Eye (tissue), 1 donor: Measurements from ENCODE around the gene SLC39A11.
"Not testable (repeated sequence)": the region's sequence is repeated elsewhere in the genome, so short reads cannot be mapped to it uniquely, and the experiment has no call there.

ENCODE experiments used
- DNase-seq: peaks from one replicate; pipeline ENCODE4 v3.0.0-alpha.2; 2015

The SLC39A11 gene

GRCh38 chr17:73069841-73070240 lies 22.6 kb downstream of the SLC39A11 start:
- DNase-seq = no peak

DNA sequence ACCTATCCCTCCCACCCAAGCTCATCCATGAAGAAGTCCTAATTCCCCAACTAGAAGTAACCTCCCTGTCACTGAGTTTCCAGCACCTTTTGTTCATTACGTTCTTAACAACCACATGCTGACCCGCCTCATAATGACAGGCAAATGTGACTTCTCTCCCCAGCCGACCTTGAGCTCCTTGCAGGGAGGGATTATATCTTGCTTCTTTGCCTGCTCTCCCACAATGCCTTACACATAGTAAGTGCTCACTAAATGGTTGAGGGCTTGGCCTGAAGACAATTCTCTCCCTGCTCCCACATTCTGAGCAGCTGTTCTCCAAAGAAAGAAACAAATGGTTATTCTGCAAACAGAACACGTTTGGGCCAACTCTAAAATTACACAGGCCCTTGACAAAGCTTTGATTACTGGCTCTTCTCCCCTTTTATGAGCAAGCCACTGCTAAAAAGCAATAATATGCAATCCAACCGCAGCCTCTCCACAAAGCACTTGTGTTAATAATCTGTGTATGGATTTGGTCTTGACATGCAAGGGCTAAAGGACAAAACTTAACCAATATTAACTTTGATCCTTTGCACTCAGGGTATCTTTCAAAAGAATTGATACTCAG lies 23.2 kb downstream of the SLC39A11 start:
- DNase-seq = no peak

DNA sequence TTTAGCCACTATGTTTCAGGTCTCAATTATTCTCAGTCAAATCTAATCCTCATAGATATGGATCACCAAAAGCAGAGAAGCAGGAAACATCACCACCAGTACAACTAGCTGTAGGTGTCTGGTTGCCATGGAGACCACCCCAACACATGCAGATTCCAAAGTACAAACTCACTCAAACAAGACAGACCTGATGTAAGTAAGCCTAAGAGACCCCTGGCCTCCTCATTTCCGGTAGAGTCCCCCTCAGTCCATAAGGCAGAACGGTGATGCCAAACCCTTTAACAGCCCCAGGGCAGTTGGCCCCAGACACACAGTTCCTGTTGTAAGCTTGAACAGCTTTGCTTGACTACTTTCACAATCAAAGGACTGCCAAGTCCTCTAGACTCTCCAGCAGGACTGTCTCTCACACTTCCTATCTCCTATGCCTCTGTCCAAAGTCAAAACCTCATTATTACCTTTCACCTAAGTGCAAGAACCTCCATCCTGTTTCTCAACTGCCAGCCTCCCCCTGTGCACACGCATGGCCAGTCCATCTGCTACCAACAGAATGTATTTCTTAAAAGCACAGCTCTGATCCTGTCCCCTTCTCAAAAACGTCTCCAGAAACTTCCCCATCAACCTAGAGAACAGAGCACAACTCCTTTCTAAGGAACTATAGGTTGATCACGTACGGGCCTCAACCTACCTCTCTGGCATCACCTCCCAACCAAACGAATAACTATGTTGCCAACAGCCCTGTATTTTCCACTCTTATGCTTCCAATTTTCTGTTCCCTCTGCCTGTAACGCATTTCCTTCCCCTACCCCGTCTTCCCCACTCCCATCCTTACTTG lies 23.9 kb downstream of the SLC39A11 start:
- DNase-seq = peak; percentile 52

GRCh38 chr17:73067699-73068098 lies 24.8 kb downstream of the SLC39A11 start:
- peak; percentile 40 for DNase-seq

DNA sequence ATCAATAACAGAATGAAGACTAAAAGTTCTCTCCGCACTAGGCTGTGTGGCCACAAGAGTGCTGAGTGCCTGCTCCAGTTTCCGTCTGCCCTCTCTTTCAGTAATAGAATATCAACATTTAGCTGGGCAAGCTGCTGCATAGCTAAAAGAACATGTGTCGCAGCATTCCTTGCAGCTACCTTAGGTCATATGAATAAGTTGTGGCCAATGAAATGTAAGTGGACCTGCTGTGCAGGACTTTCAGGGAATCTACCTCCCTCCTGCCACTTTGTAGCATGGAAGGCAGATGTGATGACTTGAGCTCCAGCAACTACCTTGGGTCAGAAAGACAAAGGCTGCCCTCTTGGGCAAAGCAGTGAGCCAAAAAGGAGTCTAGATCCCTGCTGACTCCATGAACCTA lies 25.4 kb downstream of the SLC39A11 start:
- no peak for DNase-seq

GRCh38 chr17:73066148-73066884 lies 26.2 kb downstream of the SLC39A11 start:
- DNase-seq = no peak

- DNase-seq = no peak
Measured at GRCh38 chr17:73065376-73065775, 27.1 kb downstream of the SLC39A11 start.

DNA sequence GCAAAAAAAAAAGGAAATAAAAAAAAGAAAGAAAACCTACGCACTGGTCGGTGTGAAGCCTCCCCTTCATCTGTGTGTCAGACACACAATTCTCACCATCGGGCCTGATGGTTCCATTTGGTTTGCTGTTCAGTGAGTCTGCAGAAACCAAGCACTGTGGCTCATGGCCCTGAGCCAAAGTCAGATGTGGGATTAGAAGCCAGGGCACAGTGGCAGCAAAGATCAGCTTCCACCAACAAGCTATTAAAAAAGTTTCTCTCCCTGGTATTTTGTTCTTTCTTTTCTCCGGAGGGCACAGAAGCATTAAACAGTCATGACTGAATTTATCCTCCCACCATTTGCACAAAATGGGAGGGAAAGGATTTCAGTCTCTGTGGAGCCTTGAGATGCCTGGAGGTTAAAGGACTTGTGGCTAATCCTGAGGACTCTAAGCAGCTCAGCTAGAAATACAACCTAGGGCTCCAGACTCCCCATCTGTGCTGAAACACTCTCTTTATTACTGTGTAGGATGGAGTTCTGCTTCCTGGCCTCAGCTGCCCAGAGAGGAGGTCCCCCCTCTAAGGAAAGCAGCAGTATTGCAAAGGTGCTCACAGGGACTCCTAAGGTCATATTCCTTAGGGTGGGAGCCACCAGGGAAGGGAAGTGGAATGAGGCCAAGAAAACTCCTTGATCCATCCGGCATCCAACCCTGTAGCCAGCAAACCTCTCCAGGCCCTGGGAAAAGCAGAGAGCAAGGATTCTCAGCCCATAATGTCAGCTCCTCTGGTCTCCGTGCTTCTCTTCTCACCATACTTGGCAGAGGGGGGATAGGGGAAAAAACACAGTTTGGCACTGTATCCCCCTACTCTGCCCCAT lies 28.2 kb downstream of the SLC39A11 start:
- DNase-seq = peak; percentile 48

DNA sequence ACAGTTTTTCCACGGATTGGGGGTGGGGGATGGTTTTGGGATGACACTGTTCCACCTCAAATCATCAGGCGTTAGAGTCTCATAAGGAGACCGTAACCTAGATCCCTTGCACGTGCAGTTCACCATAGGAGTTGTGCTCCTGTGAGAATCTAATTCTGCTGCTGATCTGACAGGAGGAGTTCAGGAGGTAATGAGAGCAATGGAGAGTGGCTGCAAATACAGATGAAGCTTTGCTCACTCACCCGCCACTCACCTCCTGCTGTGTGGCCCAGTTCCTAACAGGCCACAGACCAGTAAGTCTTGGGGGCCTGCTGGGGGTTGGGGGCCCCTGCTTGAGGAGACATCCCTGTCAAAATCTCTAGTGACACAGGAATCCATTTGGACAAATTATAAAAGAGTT lies 29.8 kb downstream of the SLC39A11 start:
- no peak for DNase-seq

- DNase-seq = no peak
Measured at GRCh38 chr17:73061161-73061560, 31.3 kb downstream of the SLC39A11 start.

- DNase-seq = no peak
Measured at GRCh38 chr17:73060721-73061120, 31.8 kb downstream of the SLC39A11 start.

DNA sequence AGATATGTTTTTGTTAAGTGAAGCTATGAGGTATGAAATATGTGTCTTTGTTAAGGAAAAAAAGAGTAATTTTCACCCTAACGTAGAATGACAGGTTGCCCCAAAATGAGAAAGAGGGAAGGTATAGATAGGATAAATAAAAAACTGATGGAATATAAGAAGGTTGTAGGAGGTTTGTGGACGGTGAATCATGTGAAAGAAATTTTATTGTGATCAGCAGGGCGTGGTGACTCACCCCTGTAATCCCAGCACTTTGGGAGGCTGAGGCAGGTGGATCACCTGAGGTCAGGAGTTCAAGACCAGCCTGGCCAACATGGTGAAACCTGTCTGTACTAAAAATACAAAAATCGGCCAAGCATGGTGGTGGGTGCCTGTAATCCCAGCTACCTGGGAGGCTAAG lies 32.8 kb downstream of the SLC39A11 start:
- DNase-seq = not testable (repeated sequence)

DNA sequence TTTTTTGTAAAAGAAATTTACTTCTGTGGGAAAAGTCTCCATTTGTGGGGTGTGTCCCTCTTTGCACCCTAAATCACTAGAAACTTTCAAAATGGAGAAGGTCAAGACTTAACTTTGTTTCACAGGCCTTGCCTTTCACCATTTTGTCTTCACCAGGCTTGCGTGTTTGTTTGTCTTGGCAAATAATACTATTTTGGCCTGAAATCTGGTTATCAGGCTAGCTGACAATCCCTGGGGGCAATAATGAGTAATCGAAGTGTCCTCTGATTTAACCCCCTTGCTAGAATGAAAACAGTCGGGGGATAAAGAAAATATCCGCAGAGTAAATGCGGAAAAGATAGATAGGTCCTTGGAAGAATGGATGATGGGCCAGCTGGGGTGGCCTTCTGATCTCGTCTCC lies 34.5 kb downstream of the SLC39A11 start:
- no peak for DNase-seq

DNA sequence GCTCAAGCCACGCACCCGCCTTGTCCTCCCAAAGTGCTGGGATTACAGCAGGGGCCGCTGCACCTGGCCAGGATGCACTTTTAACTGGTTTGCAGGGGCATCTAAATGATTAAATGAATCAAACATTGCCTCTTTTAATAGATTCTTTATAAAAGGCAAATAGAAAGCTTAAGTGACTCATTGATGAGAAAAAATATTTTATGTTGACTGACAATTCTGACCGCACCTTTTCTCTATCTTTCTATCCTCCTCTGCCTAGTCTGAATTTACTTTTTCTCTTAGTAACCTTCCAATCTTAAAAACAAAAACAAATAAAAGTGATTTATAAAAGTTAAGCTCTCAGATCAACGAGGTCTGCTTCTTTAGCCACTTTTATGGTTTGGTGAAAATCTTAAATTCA lies 35.3 kb downstream of the SLC39A11 start:
- DNase-seq = no peak

DNA sequence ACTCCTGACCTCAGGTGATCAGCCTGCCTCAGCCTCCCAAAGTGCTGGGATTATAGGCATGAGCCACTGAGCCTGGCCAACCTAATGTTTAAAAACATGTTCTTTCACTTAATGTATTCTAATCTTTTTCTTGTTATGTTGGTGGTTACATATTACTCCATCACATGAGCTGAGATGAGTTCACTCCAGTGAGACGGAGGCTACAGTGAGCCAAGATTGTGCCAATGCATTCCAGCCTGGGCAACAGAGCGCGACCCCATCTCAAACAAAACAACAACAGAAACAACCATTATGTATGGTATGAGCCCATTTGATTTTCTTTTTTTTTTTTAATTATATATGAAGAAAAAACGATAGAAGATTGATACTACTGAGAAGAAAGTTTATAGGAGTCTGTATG lies 39.6 kb downstream of the SLC39A11 start:
- no peak for DNase-seq

DNA sequence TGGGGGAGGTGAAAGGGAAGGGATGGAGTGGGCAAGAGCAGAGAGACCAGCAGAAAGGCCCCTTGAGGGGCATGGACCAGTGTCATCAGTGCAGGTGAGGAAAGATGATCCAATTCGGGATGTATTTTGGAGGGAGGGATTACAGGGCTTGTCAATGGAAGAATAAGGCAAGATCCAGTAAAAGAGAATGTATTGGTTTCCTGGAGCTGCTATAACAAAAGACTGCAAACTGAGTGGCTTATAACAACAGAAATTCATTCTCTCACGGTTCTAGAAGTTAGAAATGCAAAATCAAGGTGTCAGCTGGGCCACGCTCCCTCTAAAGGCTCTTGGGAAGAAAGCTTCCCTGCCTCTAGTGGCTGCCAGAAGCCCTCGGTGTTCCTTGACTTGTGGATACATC lies 41.7 kb downstream of the SLC39A11 start:
- DNase-seq = no peak

DNA sequence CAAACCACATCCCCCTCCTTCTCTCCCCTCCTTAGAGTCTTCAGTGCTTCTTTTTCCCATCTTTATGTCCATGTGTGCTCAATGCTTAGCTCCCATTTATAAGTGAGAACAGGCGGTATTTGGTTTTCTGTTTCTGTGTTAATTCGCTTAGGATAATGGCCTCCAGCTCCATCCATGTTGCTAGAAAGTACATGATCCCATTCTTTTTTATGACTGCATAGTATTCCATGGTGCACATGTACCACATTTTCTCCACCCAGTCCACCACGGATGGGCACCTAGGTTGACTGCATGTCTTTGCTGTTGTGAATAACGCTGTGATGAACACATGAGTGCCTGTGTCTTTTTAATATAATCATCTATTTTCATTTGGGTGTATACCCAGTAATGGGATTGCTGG lies 44.3 kb downstream of the SLC39A11 start:
- DNase-seq = no peak

- peak; percentile 30 for DNase-seq
Measured at GRCh38 chr17:73045724-73046123, 46.8 kb downstream of the SLC39A11 start.

- peak; percentile 58 for DNase-seq
Measured at GRCh38 chr17:73043686-73044581, 48.6 kb downstream of the SLC39A11 start.

DNA sequence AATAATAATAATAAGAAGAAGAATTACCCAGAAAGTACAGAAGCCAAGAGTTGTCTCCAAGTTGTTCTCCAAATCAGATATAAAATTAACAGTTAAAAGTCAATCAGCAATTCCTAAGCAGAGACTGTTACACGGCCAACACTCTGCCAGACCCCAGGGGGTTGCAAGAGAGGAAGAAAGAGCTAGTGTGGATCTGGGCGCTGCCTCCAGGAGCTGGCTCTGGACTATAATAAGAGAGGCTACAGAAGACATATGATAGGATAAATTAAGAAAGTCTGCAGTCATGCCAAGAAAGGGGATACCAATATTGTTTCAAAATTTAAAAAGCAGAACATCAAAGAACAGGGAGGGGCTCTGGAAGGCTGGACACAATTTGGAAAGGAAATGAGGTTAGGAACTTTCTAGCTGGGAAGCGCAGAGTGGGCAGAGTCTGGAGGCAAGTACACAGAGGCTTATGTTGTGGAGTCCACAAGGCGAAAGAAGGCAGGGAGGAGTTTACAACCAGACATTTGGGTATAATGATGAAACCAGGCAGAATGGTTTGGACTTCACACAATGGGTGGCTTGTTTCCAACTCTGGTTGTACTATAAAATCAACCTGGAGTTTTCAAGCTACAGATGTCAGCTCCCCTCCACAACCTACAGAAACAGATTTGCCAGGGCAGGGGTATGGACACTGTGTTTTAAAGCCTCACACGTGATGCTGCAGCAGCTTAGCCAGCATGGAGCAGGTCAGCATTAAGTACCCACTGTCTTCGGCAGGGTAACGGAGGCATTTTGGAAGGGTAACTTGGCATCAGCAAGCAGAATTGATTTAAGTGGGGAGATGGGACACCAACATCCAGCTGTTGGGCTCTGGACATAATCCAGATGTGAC lies 49.4 kb downstream of the SLC39A11 start:
- DNase-seq = peak; percentile 35

- DNase-seq = no peak
Measured at GRCh38 chr17:73042225-73042624, 50.3 kb downstream of the SLC39A11 start.
